ENCODE measurements around the gene SLC2A5.

DNA sequence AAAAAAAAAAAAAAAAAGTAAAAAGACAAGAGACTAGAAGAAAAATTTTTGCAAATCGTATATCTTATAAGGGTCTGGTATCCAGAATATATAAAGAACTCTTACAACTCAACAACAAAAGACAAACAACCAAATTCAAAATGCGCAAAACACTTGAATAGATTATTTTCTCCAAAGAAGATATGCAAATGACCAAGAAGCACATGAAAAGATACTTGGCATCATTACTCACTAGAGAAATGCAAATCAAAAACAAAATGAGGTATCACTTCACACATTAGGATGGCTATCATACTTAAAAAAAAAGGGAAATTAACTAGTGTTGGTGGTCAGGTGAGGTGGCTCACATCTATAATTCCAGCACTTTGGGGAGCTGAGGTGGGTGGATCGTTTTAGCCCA lies 12.0 kb upstream of the SLC2A5 start:
- TF ChIP-seq, protein P1, sequence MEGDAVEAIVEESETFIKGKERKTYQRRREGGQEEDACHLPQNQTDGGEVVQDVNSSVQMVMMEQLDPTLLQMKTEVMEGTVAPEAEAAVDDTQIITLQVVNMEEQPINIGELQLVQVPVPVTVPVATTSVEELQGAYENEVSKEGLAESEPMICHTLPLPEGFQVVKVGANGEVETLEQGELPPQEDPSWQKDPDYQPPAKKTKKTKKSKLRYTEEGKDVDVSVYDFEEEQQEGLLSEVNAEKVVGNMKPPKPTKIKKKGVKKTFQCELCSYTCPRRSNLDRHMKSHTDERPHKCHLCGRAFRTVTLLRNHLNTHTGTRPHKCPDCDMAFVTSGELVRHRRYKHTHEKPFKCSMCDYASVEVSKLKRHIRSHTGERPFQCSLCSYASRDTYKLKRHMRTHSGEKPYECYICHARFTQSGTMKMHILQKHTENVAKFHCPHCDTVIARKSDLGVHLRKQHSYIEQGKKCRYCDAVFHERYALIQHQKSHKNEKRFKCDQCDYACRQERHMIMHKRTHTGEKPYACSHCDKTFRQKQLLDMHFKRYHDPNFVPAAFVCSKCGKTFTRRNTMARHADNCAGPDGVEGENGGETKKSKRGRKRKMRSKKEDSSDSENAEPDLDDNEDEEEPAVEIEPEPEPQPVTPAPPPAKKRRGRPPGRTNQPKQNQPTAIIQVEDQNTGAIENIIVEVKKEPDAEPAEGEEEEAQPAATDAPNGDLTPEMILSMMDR (IDR thresholded peaks at IDR 0.05), result no peak
- TF ChIP-seq POLR2A (IDR thresholded peaks at IDR 0.05), result no peak
